ENCODE data around the gene CALN1.

GRCh38 chr7:71912476-71912875, 499.7 kb downstream of the CALN1 start:
- no peak for TF ChIP-seq CTCF (IDR thresholded peaks at IDR 0.05)
- TF ChIP-seq EP300 (IDR thresholded peaks at IDR 0.05) = no peak

All from gastroesophageal sphincter (tissue), 3 donors.